ENCODE results near the gene SRD5A3.

DNA sequence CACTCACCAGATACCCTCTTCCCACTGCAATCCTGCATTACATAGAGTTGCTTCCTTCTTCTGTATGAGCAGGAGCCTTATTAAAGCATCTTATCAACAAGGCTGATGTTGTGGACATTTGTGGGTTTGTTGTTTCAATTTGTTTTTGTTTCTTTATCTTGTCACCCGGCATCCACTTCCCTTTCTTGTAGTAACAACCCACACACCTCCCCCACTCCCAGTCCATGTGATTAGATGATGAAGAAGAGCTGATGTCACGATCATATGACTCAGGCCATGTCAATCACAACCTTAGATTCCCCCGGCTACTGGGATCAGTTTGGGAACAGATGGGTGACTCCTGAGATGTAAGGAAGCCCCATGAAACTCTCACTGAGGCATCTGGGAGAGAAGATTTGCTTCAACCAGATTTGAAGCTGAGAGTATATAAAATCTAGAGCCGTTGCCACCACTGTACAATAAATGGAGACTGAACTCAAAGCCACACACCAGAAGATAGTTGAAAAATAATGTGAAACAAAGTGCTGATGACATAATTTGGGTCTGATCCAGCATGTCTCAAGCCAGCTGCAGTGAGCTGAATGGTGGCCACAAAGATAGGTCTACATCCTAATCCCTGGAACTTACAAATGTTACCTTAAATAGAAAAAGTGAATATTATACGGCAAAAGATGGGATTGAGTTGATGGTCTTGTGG is 34.1 kb upstream of the SRD5A3 start:
- TF ChIP-seq POLR2AphosphoS5 (IDR thresholded peaks at IDR 0.05): no peak
- no peak for TF ChIP-seq CTCF (IDR thresholded peaks at IDR 0.05)
- no peak for TF ChIP-seq EP300 (IDR thresholded peaks at IDR 0.05)

Measured in gastroesophageal sphincter (tissue), 3 donors.